OCI-LY1 (cell line): ENCODE results near the gene VAV3.

Source experiments
- H2AFZ ChIP-seq: fragments of 200-600 bp; sonication (generic), shearing (Covaris generic); 2 replicates; pipeline ENCODE4 v1.6.0; 2014; ENCODE audit warnings: antibody characterized with exemption, mild to moderate bottlenecking, low read length
- H3F3A ChIP-seq: fragments of 200-600 bp; sonication (generic), shearing (Covaris generic); 2 replicates; pipeline ENCODE4 v1.6.0; 2014; ENCODE audit warnings: mild to moderate bottlenecking, antibody characterized with exemption, low read length, moderate library complexity; ENCODE audit not compliant: insufficient read depth
- H3K27ac ChIP-seq: fragments of 200-600 bp; sonication (generic); 2 replicates; pipeline ENCODE4 v1.5.1; 2014; ENCODE audit warnings: low read length, mixed run types, mild to moderate bottlenecking, low read depth; ENCODE audit not compliant: poor library complexity, severe bottlenecking
- H3K27me3 ChIP-seq: fragments of 200-600 bp; sonication (generic); 2 replicates; pipeline ENCODE4 v1.6.0; 2014; ENCODE audit warnings: antibody characterized with exemption, mild to moderate bottlenecking, low read length, moderate library complexity; ENCODE audit not compliant: insufficient read depth
- H3K36me3 ChIP-seq: fragments of 200-600 bp; sonication (generic); 2 replicates; pipeline ENCODE4 v1.6.1; 2014; ENCODE audit warnings: mild to moderate bottlenecking, antibody characterized with exemption, low read length, moderate library complexity, mixed read lengths; ENCODE audit not compliant: insufficient read depth
- H3K4me1 ChIP-seq: fragments of 200-600 bp; sonication (generic); 2 replicates; pipeline ENCODE4 v1.5.1; 2014; ENCODE audit warnings: mild to moderate bottlenecking, low read length, moderate library complexity; ENCODE audit not compliant: insufficient read depth, severe bottlenecking
- H3K4me2 ChIP-seq: fragments of 200-600 bp; sonication (generic), shearing (Covaris generic); 2 replicates; pipeline ENCODE4 v1.6.1; 2014; ENCODE audit warnings: low read length
- H3K4me3 ChIP-seq: fragments of 200-600 bp; sonication (generic); 2 replicates; pipeline ENCODE4 v1.5.1; 2014; ENCODE audit warnings: low read length, low read depth, mild to moderate bottlenecking, mixed read lengths; ENCODE audit not compliant: poor library complexity, severe bottlenecking
- H3K79me2 ChIP-seq: fragments of 200-600 bp; shearing (Covaris generic); 2 replicates; pipeline ENCODE4 v1.6.1; 2016; ENCODE audit warnings: mixed run types, low read length, mixed read lengths; ENCODE audit not compliant: insufficient read depth
- H3K9ac ChIP-seq: fragments of 200-600 bp; sonication (generic), shearing (Covaris generic); 2 replicates; pipeline ENCODE4 v1.6.1; 2014; ENCODE audit warnings: mild to moderate bottlenecking, low read length, mixed read lengths
- H3K9me2 ChIP-seq: fragments of 200-600 bp; sonication (generic), shearing (Covaris generic); 2 replicates; pipeline ENCODE4 v1.6.1; 2014; ENCODE audit warnings: low read depth, mild to moderate bottlenecking, low read length, mixed read lengths
- H3K9me3 ChIP-seq: fragments of 200-600 bp; shearing (Covaris generic); 2 replicates; pipeline ENCODE4 v1.6.1; 2014; ENCODE audit warnings: low read length, mixed read lengths
- H4K20me1 ChIP-seq: fragments of 200-600 bp; sonication (generic), shearing (Covaris generic); 2 replicates; pipeline ENCODE4 v1.6.0; 2016; ENCODE audit warnings: mild to moderate bottlenecking, low read length; ENCODE audit not compliant: insufficient read depth
- EZH2 ChIP-seq: fragments of 200-600 bp; sonication (generic), shearing (Covaris generic); IDR thresholded peaks from 2 replicates; pipeline ENCODE4 v1.8.0; 2017; ENCODE audit warnings: borderline replicate concordance, mixed run types, mild to moderate bottlenecking, antibody characterized with exemption, low read length, moderate library complexity, mixed read lengths
- TF ChIP-seq, protein P1 (sequence below): fragments of 200-600 bp; sonication (generic), shearing (Covaris generic); IDR thresholded peaks from 2 replicates; pipeline ENCODE4 v1.5.1; 2017; ENCODE audit warnings: mild to moderate bottlenecking, antibody characterized with exemption, low read length, moderate library complexity, mixed read lengths

VAV3 gene

DNA sequence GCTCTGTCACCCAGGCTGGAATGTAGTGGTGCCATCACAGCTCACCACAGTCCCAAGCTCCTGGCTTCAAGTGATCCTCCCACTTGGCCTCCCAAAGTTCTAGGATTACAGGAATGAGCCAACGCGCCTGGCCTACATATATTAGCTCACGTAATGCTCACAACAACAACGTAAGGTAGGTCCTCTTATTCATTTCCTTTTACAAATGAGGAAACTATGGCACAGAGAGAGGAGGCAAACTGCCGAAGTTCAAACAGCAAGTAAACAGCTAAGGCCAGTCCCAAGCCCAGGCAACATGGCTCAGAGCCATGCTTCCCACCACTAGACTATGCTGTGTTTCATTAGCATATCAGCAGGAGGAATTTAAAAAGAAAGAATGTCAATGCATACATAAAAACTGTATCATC lies 284.4 kb downstream of the VAV3 start:
- Histone ChIP-seq H3K4me3 (no peak overlapping the region), H4K20me1 (no peaks in the 10 kb centered on the region), H3K27ac (no peak overlapping the region), H3K79me2 (no peaks in the 10 kb centered on the region), H3K4me2 (no peak overlapping the region), H3K4me1 (peaks cover 14% of the 10 kb centered on the region), H3K36me3 (no peaks in the 10 kb centered on the region), H3F3A (no peaks in the 10 kb centered on the region), H3K27me3 (no peaks in the 10 kb centered on the region), H2AFZ (no peak overlapping the region), H3K9me2 (no peaks in the 10 kb centered on the region), H3K9me3 (no peaks in the 10 kb centered on the region), H3K9ac (no peak overlapping the region)
- TF ChIP-seq, protein P1, sequence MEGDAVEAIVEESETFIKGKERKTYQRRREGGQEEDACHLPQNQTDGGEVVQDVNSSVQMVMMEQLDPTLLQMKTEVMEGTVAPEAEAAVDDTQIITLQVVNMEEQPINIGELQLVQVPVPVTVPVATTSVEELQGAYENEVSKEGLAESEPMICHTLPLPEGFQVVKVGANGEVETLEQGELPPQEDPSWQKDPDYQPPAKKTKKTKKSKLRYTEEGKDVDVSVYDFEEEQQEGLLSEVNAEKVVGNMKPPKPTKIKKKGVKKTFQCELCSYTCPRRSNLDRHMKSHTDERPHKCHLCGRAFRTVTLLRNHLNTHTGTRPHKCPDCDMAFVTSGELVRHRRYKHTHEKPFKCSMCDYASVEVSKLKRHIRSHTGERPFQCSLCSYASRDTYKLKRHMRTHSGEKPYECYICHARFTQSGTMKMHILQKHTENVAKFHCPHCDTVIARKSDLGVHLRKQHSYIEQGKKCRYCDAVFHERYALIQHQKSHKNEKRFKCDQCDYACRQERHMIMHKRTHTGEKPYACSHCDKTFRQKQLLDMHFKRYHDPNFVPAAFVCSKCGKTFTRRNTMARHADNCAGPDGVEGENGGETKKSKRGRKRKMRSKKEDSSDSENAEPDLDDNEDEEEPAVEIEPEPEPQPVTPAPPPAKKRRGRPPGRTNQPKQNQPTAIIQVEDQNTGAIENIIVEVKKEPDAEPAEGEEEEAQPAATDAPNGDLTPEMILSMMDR: no peak
- TF ChIP-seq EZH2: no peak

DNA sequence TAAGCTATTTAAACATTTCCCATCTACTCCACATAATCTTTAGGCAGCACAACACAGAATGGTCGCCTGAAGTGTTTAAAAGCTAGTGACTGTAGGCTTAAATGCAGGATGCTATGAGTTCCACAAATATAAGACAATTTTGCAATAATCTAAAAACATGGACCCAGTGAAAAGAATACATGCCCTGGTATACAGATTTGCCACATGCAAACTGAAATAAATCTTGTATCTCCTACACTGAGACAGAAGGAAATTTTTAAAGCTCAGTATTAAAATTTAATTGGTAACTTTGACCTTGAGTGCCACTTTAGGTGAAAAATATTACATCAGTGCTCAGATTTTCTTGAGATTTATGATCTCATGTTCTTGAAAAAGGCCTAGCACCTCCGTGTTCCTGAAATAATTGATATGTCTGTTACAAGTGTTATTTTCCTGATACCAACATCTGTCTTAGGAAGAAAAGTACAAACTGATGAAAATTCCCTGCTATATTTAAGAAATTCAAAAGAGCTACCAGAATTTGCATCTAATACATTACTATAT lies 285.5 kb downstream of the VAV3 start:
- Histone ChIP-seq H3K36me3 (no peaks in the 10 kb centered on the region), H3K9me2 (no peaks in the 10 kb centered on the region), H2AFZ (peak overlapping the region; percentile 6; the same call in 1 of the 2 replicates), H3K9ac (peak overlapping the region; percentile 27; the same call in 1 of the 2 replicates), H3K79me2 (no peaks in the 10 kb centered on the region), H3K27me3 (no peaks in the 10 kb centered on the region), H4K20me1 (no peaks in the 10 kb centered on the region), H3K27ac (peak overlapping the region; percentile 74), H3K4me3 (no peak overlapping the region), H3K9me3 (no peaks in the 10 kb centered on the region), H3K4me2 (peak overlapping the region; percentile 26; the same call in 1 of the 2 replicates), H3F3A (no peaks in the 10 kb centered on the region), H3K4me1 (peaks cover 14% of the 10 kb centered on the region)
- TF ChIP-seq EZH2: no peak
- TF ChIP-seq, protein P1: no peak

- peak overlapping the region; percentile 27; the same call in 1 of the 2 replicates for H3K9ac ChIP-seq
- H3K79me2 ChIP-seq: no peaks in the 10 kb centered on the region
- H3K9me3 ChIP-seq: no peaks in the 10 kb centered on the region
- no peaks in the 10 kb centered on the region for H3K9me2 ChIP-seq
- H3K4me3 ChIP-seq: no peak overlapping the region
- H3K4me1 ChIP-seq: peaks cover 14% of the 10 kb centered on the region
- H3F3A ChIP-seq: no peaks in the 10 kb centered on the region
- H2AFZ ChIP-seq: peak overlapping the region; percentile 6; the same call in 1 of the 2 replicates
- H3K27ac ChIP-seq: peak overlapping the region; percentile 74
- no peak for TF ChIP-seq EZH2
- H3K27me3 ChIP-seq: no peaks in the 10 kb centered on the region
- H4K20me1 ChIP-seq: no peaks in the 10 kb centered on the region
- H3K36me3 ChIP-seq: no peaks in the 10 kb centered on the region
- peak overlapping the region; percentile 26; the same call in 1 of the 2 replicates for H3K4me2 ChIP-seq
Measured at GRCh38 chr1:107678993-107679392, 286.0 kb downstream of the VAV3 start.

DNA sequence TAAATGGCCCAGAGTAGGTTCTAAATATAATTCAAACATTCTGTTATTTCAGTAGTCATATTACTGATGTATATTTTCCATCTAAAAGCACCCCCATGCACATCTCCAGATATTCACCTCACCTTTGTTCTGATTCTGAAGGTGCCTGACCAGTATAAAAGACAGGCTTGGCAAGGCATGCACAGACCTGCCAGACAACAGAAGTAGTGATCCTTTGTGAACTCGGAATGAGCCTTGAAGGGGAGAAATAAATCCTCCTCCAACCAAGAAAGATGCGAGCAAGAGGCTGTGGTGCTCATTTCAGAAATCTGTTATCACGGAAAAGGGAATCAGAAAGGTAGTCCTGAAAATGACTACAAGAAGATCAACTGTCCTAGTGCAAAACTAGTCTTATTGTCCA lies 287.3 kb downstream of the VAV3 start:
- Histone ChIP-seq H4K20me1 (no peaks in the 10 kb centered on the region), H3K36me3 (no peaks in the 10 kb centered on the region), H3K4me2 (no peak overlapping the region), H2AFZ (no peak overlapping the region), H3F3A (no peaks in the 10 kb centered on the region), H3K4me1 (peaks cover 14% of the 10 kb centered on the region), H3K4me3 (no peak overlapping the region), H3K9ac (no peak overlapping the region), H3K9me3 (no peaks in the 10 kb centered on the region), H3K27ac (peak overlapping the region; percentile 31), H3K79me2 (no peaks in the 10 kb centered on the region), H3K27me3 (no peaks in the 10 kb centered on the region), H3K9me2 (no peaks in the 10 kb centered on the region)
- TF ChIP-seq, protein P1: no peak
- TF ChIP-seq EZH2: no peak
